ENCODE results near the gene TCERG1L. TPM values are rescaled to one million over a fixed set of nuclear protein-coding genes. Genes with fewer than 3 reads are reported as not detected.

Gene TCERG1L
- total RNA-seq, 1 experiment from 2014 or later, result not detected

- no peak overlapping the region for H3K4me3 ChIP-seq (ENCODE audit: low read depth in 2 of 2, low read length in 2 of 2)
- DNase-seq (ENCODE audit: low read depth, low spot score) (no peak), ATAC-seq (no peak)
- H3K36me3 ChIP-seq (ENCODE audit: control insufficient read depth, insufficient read depth, low read length), result no peaks in the 10 kb centered on the region
- intact Hi-C loops (cut with micrococcal nuclease; ENCODE audit: unreplicated experiment) (no loop called here), in situ Hi-C loops (cut with HindIII; ENCODE audit: low pct_unique_long_range_greater_than_20kb, low sequenced_read_pairs) (no loop called here)
- CTCF ChIA-PET, result no interaction called here
- H3K4me1 ChIP-seq (ENCODE audit: control insufficient read depth, insufficient read depth, low read length), result no peaks in the 10 kb centered on the region
- H3K27me3 ChIP-seq (ENCODE audit: control insufficient read depth, insufficient read depth, low read length), result no peaks in the 10 kb centered on the region; the same call in 1 of the 2 replicates
- no TSS peak for BruUV-seq (replicated peaks)
- TF ChIP-seq TCF7L2 (IDR thresholded peaks at IDR 0.05; ENCODE audit: low read depth, low read length) (no peak), POLR2AphosphoS5 (IDR thresholded peaks at IDR 0.05; ENCODE audit: low read depth, low read length) (no peak), SIN3A (IDR thresholded peaks at IDR 0.05; ENCODE audit: borderline replicate concordance, insufficient read depth, low read depth, low read length) (no peak), CTCF (IDR thresholded peaks at IDR 0.05) (no peak)
- TF ChIP-seq, protein P1, sequence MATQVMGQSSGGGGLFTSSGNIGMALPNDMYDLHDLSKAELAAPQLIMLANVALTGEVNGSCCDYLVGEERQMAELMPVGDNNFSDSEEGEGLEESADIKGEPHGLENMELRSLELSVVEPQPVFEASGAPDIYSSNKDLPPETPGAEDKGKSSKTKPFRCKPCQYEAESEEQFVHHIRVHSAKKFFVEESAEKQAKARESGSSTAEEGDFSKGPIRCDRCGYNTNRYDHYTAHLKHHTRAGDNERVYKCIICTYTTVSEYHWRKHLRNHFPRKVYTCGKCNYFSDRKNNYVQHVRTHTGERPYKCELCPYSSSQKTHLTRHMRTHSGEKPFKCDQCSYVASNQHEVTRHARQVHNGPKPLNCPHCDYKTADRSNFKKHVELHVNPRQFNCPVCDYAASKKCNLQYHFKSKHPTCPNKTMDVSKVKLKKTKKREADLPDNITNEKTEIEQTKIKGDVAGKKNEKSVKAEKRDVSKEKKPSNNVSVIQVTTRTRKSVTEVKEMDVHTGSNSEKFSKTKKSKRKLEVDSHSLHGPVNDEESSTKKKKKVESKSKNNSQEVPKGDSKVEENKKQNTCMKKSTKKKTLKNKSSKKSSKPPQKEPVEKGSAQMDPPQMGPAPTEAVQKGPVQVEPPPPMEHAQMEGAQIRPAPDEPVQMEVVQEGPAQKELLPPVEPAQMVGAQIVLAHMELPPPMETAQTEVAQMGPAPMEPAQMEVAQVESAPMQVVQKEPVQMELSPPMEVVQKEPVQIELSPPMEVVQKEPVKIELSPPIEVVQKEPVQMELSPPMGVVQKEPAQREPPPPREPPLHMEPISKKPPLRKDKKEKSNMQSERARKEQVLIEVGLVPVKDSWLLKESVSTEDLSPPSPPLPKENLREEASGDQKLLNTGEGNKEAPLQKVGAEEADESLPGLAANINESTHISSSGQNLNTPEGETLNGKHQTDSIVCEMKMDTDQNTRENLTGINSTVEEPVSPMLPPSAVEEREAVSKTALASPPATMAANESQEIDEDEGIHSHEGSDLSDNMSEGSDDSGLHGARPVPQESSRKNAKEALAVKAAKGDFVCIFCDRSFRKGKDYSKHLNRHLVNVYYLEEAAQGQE (IDR thresholded peaks at IDR 0.05; ENCODE audit: insufficient read depth in 1 of 2, low read depth in 2 of 2, low read length in 1 of 2), result no peak
- POLR2A ChIA-PET, result interaction anchor here (0.5 kb wide), 1 partner anchor 36 kb away, joined by 8 read pairs; no protein-coding TSS in a partner anchor
- no peaks in the 10 kb centered on the region for H3K9me3 ChIP-seq (ENCODE audit: control insufficient read depth, insufficient read depth, low read depth, low read length)
- no peak overlapping the region for H3K27ac ChIP-seq (ENCODE audit: low read length)
Measured at GRCh38 chr10:131169146-131169545, 142.4 kb downstream of the TCERG1L start.

DNA sequence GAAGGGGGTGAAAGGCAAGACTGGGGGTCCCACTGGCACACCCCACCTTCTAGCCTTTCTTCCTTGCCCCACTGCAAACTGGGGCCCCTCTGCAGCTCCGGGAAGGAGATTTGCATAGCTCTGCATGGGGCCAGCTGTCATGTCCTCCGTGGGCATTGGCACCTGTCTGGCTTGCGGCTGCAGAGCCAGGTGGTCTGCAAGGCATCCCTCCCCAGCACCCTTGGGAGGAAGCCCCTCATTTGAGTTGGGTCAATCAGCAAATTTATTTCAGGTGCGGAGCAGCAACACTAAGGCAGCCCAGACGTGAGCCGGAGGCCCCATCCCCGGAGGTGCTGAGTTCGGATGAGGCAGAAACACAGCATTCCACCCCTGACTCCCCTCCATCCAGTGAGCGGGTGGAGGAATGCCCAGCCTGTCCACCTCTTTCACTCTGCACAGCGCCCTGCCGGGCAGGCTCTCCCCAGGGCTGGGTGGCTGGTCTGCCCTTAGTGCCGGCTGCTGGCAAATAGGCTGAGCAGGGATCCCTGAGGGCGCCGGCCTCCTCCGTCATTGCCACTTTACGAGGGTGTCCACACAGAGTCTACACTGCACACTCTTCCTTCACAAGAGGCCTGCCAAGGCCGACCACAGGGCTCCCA is 143.2 kb downstream of the TCERG1L start:
- BruUV-seq (replicated peaks), result no TSS peak
- ChIA-PET CTCF (no interaction called here), POLR2A (no interaction called here)
- H3K4me3 ChIP-seq (ENCODE audit: low read depth in 2 of 2, low read length in 2 of 2), result no peak overlapping the region
- H3K27ac ChIP-seq (ENCODE audit: low read length), result no peak overlapping the region
- H3K36me3 ChIP-seq (ENCODE audit: control insufficient read depth, insufficient read depth, low read length), result no peaks in the 10 kb centered on the region
- intact Hi-C loops (cut with micrococcal nuclease; ENCODE audit: unreplicated experiment), result no loop called here
- no peaks in the 10 kb centered on the region for H3K9me3 ChIP-seq (ENCODE audit: control insufficient read depth, insufficient read depth, low read depth, low read length)
- H3K4me1 ChIP-seq (ENCODE audit: control insufficient read depth, insufficient read depth, low read length), result no peaks in the 10 kb centered on the region
- in situ Hi-C loops (cut with HindIII; ENCODE audit: low pct_unique_long_range_greater_than_20kb, low sequenced_read_pairs), result no loop called here
- DNase-seq (ENCODE audit: low read depth, low spot score) (no peak), ATAC-seq (no peak)
- no peaks in the 10 kb centered on the region; the same call in 1 of the 2 replicates for H3K27me3 ChIP-seq (ENCODE audit: control insufficient read depth, insufficient read depth, low read length)
- TF ChIP-seq, protein P1 (IDR thresholded peaks at IDR 0.05; ENCODE audit: insufficient read depth in 1 of 2, low read depth in 2 of 2, low read length in 1 of 2), result no peak

Data from Panc1 (cell line).